Glomerular visceral epithelial cell (primary cell): ENCODE measurements around the gene OTUD5.

Experiments used
- DNase-seq: peaks from one replicate; pipeline ENCODE4 v3.0.0-alpha.2; 2016; ENCODE audit errors: extremely low spot score

The OTUD5 gene

DNA sequence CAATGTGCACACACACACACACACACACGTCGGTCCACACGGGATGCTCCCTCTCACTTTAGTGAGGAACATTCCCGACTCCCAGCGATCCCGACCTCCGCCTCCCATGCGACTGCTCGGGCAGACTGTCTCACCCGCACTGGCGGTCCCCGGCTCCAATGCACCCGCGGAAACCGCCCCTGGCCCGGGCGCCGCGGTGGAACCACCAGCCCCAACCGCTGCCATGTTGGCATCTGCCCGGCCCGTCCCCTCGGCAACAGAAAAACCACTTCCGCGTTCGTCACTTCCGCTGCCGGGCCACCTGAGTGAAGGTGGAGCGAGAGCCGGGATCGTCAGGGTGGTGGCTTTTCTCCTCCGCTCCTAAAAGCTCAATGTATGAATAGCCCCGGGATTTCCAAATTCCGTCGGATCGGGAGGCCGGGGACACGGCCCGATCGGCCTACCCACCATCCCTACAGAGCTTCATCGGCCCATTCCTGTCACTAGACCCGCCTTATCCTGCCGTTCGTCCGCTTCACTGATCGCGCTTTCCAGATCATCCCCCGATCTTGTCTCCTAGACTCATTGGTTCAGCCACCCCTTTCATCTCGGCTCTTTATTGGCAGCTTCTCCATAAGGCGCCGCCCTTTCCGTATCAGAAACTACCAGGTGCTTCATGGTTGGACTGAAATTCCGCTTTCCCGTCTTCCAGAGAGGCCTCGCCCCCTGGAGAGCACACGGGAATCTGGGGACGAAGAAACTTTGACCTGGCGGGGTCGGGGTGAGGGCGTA is 45.8 kb downstream of the OTUD5 start, which contains the start of gene SLC35A2:
Gene SLC35A2 (minus strand): TSS at position 235 of the 771 bp plus-strand sequence. CDS start 10 bp downstream, at position 225.
- peak; percentile 79 for DNase-seq

DNA sequence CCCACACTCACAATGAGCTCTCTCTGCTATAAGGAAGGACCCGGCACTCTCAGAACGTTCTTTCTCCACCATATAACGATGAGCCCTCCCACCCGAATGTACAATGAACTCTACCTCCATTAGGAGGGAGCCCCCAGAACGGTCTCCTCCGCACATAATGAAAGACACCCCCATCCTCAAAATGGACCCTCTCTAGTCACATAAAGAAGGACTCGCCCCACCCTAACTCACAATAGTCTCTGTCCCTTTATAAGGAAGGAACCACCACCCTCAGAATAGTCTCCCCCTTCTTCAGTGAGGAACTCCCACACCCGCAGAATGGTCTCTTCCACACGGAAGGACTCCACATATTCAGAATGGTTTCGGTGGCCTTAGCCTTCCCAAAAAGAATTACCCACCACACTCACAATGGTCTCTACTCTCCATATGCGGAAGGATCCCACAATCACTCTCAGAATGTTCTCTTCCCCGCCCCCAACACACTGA is 46.4 kb downstream of the OTUD5 start:
- no peak for DNase-seq

DNA sequence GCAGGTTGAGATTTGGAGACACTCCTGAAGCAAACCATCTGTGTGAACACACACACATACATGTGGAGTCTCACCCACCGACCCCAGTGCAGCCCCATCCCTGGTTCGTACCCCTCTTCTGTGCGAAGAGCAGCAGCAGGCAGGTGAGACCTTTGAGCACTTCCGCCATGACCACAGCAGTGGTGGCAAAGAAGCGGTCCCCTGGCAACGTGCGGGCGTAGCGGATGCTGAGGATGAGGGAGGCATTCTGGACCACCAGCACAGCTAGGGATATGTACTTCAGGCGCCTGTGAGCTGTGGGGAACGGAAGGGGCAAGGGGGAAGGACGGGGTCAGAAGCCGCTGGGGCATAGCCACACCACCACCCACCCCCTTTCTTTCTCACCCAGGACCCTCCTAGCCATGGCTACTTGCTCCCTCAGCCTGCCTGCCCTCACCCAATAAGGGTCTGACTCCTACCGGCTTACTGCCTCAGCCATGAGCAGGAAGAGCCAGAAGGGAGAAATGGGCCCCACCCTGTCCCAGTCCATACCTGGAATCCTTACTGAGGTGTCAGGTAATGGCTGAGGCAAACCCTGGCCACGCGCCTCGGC is 47.6 kb downstream of the OTUD5 start:
- no peak for DNase-seq

DNA sequence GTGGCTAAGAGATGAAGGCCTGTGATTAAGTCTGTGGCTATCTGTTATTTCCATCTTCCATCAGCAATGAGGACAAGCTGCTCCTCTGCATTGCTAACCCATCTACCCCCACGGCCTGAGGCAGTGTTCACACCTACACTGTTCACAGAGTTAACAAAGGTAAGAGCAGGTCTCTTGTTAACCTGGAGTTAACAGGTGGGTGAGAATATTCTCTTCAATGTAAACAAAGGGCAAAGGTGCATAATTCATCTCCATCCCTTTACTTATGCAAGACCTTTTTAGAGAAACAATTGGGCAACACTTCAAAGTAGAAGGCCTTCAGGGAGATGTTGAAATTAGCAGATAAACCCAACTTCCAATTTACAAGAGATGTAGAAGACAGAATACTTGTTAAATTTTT is 48.8 kb downstream of the OTUD5 start:
- no peak for DNase-seq

DNA sequence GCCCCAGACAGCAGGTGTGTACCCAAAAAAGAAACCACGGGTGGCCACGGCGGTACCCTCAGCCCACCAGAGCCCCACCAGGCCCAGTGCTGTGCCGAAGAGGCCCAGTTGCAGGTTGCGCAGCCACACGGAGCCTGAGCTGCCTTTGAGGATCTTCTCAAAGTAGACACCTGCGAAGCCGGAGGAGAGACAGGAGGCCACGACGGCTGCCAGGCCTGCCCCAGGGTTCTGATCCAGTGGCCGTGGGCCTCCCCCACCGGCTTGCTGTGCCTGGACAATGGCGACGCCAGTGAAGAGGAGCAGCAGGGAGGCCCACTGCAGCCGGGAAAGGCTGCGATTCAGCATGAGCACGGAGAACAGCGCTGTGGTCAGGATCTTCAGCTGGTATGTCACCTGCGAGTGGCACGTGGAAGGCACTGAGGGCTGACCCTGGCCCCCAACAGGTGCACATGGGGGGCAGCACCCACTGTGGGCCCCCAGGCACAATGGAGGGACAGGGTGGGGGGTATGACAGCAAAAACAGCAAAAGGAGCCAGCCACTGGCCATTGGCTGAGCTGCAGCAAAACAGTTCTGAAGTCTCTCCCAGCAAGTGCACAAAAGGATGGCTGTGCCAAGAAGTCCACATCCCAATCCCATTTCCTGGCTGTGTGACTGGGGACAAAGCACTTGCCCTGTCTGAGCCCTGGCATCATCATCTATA is 52.2 kb downstream of the OTUD5 start:
- no peak for DNase-seq

DNA sequence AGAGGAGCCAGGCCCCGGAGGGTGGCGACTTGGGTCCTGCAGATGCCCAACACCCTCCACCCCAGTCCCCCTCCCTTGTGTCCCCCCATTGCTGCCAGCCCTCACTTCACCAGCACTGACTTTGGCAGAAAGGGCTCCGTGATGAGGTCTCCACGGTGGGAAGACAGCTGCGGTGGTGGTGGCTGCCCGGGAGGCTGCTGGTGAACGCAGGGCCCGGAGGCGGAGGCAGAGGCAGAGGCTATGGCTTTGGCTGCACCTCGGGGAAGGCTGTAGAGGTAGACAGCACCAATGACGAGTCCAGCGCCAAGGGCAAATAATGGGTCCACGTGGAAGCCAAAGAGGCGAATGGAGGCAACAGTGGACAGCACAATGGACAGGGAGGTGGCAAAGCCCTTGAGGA is 52.8 kb downstream of the OTUD5 start:
- no peak for DNase-seq

DNA sequence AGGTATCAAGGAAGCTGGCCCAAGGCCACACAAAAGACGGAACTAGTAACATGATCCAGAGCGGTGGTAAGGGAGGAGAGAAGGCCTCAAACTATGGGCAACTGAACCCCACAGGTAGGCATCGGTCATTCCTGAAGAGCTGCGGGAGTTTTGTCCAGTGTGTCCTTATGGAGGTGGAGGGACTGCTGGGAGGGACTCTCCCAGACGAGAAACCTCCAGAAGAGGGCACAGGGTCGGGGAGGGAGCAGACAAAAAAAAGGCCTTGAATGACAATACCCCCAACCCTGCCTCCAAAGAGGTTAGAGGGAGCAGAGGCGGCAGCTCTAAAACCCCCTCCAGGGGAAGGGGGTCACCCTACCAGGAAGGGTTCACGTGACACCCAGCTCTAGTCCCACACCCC is 53.2 kb downstream of the OTUD5 start:
- DNase-seq: no peak

DNA sequence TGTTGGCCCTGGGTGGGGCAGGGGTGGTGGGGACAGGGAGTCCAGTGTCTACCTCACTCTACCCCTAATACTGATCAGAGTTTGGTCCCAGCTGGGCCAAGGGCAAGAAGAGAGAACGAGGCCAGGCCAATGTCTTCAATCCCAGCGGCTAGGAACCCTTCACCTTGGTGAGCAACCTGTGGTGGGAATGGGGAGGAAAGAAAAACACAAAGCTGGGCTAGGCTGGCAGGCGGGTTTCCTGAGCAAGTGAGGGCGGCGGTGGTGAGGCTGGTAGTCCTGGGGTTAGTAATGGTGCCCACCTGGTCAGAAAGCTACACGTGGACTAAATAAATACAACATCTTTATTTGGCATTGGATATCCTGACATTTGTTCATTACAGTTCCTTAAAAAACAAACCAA is 54.1 kb downstream of the OTUD5 start:
- DNase-seq: no peak

DNA sequence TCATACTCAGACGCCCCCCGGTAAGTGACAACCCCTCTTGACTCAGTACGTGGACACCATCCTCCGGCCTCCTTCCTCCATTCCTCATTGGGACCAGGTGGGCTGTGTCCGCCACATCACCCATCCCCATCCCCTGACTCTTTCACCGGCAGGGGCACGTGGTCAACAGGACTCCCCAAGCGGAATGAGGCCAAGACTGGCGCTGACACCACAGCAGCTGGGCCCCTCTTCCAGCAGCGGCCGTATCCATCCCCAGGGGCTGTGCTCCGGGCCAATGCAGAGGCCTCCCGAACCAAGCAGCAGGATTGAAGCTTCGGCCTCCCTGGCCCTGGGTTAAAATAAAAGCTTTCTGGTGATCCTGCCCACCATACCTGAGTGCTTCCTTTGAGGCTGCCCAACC is 54.6 kb downstream of the OTUD5 start:
- no peak for DNase-seq

DNA sequence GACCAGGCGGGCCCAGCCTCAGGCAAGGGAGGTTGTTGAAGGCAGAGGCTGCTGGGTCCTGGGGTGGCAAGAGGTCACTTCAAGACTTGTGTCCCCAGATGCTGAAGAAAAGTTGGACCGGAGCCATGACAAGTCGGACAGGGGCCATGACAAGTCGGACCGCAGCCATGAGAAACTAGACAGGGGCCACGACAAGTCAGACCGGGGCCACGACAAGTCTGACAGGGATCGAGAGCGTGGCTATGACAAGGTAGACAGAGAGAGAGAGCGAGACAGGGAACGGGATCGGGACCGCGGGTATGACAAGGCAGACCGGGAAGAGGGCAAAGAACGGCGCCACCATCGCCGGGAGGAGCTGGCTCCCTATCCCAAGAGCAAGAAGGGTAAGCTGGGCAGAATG is 55.3 kb downstream of the OTUD5 start:
- DNase-seq: no peak

DNA sequence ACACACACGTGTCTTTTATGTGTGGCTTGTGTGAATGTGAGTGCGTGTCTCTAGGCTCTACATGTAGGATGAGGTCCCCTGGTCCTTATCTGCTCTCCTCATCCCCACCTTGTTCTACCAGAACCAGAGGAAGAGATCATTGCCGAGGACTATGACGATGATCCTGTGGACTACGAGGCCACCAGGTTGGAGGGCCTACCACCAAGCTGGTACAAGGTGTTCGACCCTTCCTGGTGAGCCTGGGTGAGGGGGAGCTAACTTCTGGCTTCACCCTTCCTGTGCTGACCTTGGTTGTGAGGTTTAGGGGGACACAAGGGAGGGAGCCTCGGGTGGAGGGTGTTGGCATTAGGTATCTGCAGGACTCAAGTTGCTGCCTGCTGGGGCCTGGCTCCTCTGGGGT is 56.3 kb downstream of the OTUD5 start:
- DNase-seq: no peak

DNA sequence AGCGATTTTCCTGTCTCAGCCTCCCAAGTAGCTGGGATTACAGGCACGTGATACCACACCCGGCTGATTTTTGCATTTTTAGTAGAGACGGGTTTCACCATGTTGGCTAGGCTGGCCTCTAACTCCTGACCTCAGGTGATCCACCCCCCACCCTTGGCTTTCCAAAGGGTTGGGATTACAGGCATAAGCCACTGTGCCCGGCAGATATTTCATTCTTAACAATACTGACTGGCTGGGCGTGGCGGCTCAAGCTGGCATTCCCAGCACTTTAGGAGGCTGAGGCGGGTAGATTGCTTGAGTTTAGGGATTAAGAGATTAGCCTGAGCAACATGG is 58.4 kb downstream of the OTUD5 start:
- no peak for DNase-seq

DNA sequence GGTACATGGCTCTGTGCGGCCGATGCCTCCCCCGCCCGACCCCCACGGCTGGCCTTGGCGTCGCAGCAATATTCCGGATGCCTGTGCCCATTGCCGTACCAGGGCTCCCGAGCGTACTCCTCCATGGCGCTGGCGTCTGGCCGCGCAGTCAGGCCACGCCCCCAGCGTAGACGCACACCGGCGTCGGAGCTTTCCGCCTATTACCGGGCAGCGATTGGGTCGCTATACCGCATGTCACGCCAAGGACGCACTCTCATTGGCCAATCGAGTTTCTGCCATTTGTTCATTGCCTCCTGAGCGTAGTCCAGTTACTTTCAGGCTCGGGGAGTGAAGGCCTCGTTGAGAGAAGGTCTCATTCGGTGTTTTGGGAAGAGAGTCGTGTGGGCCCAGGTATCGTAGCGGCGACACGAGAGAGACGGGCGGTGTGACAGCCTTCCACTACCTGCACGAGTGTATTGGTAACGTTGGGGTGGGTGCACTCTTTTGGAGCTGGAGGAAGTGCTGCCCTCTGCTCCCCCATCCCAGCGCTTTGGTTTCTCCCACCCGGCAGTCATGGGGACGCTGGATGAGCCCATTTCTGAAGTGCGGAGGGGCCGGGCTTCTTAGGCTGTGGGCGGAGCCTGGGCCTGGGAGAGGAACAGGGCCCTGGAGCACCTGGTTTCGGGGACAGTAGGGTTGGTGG is 59.6 kb downstream of the OTUD5 start, which contains the start of the genes PQBP1 and TIMM17B:
Gene PQBP1 (plus strand): TSS at position 306 of the 682 bp plus-strand sequence. CDS start 580 bp downstream, outside the sequence.
Gene TIMM17B (minus strand): TSS at position 144 of the 682 bp plus-strand sequence. CDS start 19 bp downstream, at position 125.
- peak; percentile 93 for DNase-seq

DNA sequence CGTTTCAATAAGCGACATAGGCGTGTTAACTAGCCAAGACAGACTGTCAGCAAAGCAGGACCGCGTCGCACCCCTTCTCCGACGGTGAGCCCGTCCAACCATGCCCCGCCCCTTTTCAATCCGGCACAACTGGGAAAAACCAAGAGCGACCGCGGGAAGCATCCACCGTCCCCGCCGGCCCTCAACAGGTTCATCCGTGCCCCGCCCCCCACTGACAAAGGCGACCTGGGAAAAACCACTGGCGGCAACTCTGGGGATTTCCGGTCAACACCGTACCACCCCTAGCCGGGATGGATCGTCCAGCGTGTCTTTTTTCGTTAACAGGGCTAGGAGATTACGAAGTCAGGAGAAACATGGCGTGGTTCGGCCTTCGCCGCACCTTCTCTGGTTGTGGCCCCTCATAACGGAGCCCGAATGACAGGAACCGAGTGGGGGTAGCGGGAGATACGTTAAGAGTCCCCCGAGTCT is 60.2 kb downstream of the OTUD5 start:
- peak; percentile 81 for DNase-seq

DNA sequence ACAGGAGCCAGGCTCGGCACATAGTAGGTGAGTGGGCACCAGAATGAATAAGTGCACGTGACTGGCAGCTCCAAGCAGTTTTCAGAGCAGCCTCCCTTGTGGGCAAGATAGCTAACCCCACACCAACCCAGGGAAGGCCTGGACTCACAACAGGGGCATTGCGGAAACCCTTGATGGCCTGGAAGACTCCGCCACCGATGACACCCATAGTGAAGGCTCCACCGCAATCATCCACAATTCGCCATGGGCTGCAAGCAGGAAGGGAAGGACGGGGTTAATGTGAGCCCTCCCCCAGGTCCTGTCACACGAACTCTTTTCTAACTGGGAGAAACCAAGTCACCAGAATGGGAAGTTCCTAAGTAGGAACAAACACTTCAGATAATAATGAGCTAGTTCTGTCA is 60.8 kb downstream of the OTUD5 start:
- DNase-seq: peak; percentile 17

DNA sequence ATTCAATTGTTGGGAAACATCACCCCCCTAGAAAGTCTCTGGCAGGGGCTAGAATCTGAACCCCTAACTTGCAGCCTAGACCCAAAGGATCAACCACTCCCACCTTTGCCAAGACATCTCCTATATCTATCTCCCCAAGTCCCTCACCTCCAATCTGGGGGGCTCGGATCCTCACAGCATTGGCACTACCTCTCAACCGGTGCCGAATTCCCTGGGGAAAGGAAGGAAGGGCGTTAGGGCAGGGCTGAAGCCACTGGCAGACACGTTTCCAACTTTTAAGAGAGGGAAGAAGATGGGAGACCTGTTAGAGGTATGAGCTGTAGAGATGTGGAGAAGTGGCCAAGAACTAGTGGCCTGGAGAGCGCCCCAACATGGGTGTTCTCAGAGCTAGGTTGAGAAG is 62.5 kb downstream of the OTUD5 start:
- DNase-seq: no peak

DNA sequence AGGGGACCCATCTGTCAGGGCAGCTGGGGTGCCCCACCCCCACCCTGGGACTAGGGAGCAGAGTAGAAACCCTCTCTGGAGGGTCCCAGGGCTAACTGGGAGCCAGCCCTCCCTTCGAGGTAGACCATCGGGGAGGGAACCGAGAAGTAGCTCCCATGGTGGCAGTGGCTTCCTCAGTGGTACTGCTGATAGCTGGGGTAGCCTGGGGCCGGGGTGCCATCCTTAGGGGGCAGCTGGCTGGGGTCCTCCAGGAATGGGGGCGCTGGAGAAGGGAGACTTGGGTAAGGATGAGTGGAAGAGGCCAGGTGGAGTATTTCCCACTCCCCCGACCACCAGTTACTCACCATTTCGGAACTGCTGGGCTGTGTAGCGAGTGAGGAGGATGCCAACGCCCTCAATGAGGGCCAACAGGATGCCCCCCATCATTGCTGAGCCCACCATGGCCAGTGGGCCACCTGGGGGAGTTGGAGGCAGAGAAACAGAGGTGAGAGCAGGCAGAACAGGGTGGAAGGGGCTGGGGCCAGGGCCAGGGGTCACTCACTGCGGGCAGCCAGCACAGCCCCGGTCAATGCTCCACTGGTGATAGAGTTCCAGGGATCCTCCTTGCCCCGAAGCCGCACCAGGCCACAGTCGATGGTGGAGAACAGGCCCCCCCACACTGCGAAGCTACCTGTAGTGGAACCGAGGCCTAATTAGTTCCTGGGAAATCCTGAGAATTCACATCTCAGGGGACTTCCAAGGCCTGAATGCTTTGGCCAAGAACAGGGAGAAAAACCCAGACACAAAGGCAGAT is 63.7 kb downstream of the OTUD5 start:
- DNase-seq: no peak

DNA sequence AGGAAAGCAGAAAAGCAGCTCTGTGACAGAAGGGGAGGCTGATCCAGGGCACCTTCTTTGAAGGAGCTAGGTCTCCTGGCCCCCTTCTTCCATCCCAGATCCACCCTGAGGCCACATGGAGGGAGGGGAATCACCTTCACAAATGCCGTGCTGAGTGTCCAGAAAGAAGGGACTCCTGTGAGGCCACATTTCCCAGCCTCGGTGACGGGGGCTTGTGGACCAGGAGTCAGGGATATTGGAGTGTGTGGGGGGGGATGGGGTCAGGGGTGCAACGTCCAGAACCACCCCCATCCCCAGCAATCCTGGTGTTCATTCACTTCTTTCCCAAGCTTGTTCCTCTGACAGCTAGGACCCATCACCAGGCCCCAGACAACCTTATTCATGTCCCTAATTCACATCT is 64.5 kb downstream of the OTUD5 start:
- DNase-seq: no peak

DNA sequence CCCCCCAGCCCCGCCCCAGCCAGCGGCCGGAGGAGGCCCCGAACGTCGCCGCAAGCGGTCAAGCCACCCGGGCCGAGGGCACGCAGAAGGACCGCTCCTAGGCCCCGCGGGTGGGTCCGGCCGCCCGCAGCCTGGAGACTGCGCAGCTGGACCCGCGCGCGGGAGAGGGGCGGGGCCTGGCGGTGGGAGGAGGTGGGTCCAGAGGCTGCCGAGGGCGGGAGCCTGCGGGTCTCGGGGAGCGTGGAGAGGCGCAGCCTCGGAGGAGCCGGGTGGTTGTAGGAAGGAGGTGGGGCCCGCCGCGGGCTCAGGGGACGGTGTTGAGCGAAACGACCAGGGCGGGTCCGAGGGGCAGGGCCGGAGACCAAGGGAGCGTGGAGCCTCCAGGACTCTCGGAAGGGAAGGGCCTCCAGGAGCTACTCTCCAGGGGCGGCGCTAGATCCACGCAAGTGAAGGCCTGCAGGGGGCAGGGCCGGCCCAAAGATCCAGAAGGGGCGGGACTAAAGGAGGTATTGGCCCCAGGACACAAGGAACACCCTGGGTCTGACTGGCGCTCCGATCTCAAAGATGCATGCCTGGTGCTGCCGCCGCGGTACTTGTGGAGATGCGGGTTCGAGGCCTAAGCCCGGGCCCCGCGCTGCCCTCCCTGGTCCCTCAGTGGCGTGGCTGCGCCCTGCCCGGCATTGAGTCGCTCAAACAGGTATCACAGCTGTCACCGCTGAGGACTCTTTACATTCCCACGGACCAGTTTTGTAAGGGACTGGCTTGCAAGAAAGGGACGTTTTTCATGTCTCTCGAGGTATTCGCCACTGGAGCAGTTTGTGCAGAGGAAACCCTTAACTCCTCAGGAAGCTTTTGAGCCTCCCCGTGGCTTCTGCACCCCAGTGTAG is 65.8 kb downstream of the OTUD5 start:
- DNase-seq: peak; percentile 89

DNA sequence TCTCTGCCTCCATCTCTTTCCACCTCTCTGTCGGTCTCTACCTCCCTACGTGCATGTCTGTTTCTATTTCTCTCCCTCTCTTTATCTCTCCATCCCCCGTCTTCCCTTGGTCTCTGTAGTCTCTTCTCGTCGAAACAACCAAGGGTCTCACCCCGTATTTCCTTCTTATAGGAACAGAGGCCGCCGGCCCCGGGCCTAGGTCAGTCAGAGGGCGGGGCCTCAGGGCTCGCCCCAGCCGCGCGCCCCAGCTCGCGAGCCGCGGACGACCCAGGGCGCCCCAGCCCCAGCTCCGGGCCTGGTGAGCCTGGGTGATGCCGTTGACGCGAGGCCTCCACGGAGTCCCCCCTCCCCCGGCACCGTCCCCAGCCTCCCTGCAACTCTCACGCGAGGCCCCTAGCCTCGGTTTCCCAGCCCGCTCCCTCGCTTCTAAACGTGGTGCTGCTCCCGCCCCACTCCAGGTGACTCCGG is 66.4 kb downstream of the OTUD5 start:
- no peak for DNase-seq
